ENCODE results near the gene LIMK2. TPM values are rescaled to one million over a fixed set of nuclear protein-coding genes. Genes with fewer than 3 reads are reported as not detected.

LIMK2 gene
- total RNA-seq, 1 donor from 2014 or later: 8.0 TPM

GRCh38 chr22:31247726-31248125 lies 35.6 kb downstream of the LIMK2 start:
- Histone ChIP-seq H3K4me1 (peaks cover 50% of the 10 kb centered on the region), H3K27me3 (ENCODE audit: low read depth) (no peaks in the 10 kb centered on the region), H3K36me3 (no peaks in the 10 kb centered on the region), H3K27ac (replicated peaks) (peak overlapping the region; percentile 78), H3K9me3 (replicated peaks) (no peaks in the 10 kb centered on the region), H3K4me3 (peak overlapping the region; percentile 70)
- TF ChIP-seq, protein P1, sequence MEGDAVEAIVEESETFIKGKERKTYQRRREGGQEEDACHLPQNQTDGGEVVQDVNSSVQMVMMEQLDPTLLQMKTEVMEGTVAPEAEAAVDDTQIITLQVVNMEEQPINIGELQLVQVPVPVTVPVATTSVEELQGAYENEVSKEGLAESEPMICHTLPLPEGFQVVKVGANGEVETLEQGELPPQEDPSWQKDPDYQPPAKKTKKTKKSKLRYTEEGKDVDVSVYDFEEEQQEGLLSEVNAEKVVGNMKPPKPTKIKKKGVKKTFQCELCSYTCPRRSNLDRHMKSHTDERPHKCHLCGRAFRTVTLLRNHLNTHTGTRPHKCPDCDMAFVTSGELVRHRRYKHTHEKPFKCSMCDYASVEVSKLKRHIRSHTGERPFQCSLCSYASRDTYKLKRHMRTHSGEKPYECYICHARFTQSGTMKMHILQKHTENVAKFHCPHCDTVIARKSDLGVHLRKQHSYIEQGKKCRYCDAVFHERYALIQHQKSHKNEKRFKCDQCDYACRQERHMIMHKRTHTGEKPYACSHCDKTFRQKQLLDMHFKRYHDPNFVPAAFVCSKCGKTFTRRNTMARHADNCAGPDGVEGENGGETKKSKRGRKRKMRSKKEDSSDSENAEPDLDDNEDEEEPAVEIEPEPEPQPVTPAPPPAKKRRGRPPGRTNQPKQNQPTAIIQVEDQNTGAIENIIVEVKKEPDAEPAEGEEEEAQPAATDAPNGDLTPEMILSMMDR (IDR thresholded peaks at IDR 0.05; ENCODE audit: borderline replicate concordance): no peak
- intact Hi-C loops (cut with micrococcal nuclease): no loop called here
- DNase-seq: no peak

DNA sequence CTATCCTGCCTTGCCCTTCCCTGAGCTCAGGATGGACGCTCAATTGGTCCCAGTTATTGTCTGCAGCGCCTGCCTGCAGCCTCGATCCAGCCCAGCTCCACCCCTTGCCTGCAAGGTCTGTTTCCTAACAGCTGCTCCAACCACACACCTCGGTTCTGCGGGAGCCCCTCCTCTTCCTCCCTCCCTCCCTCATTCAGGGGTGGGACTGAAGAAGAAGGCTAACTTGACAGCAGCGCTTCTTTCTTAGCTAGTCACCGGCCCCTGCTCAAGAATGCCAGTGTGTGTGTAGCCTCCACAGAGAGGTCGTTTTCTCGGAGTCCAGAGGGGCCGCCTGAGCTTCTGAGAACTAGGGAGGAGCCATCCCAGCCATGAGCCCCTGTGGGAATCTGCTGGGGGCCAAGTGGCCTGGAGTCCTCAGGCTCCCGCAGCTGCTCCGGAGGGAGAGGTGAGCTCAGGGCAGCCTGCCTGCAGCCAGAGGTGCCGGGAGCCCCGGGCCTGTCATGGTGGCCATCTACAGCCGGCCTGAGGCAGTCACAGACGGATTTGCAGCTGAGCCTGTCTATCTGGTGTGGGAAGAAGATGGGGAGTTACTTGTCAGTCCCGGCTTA lies 36.1 kb downstream of the LIMK2 start:
- no peaks in the 10 kb centered on the region for H3K9me3 ChIP-seq (replicated peaks)
- peak; percentile 76 for DNase-seq
- TF ChIP-seq, protein P1 (IDR thresholded peaks at IDR 0.05; ENCODE audit: borderline replicate concordance): no peak
- H3K27ac ChIP-seq (replicated peaks): peak overlapping the region; percentile 78
- H3K36me3 ChIP-seq: no peaks in the 10 kb centered on the region
- peak overlapping the region; percentile 70 for H3K4me3 ChIP-seq
- peaks cover 54% of the 10 kb centered on the region for H3K4me1 ChIP-seq
- H3K27me3 ChIP-seq (ENCODE audit: low read depth): no peaks in the 10 kb centered on the region
- intact Hi-C loops (cut with micrococcal nuclease): no loop called here

- intact Hi-C loops (cut with micrococcal nuclease): no loop called here
- H3K4me3 ChIP-seq: peak overlapping the region; percentile 70
- no peak for DNase-seq
- H3K27ac ChIP-seq (replicated peaks): peak overlapping the region; percentile 78
- peaks cover 65% of the 10 kb centered on the region for H3K4me1 ChIP-seq
- H3K9me3 ChIP-seq (replicated peaks): no peaks in the 10 kb centered on the region
- no peaks in the 10 kb centered on the region for H3K27me3 ChIP-seq (ENCODE audit: low read depth)
- no peaks in the 10 kb centered on the region for H3K36me3 ChIP-seq
- TF ChIP-seq, protein P1 (IDR thresholded peaks at IDR 0.05; ENCODE audit: borderline replicate concordance): no peak
Measured at GRCh38 chr22:31248965-31249958, 37.2 kb downstream of the LIMK2 start.

- H3K36me3 ChIP-seq: no peaks in the 10 kb centered on the region
- DNase-seq: no peak
- no peak overlapping the region for H3K4me3 ChIP-seq
- no peaks in the 10 kb centered on the region for H3K9me3 ChIP-seq (replicated peaks)
- no peaks in the 10 kb centered on the region for H3K27me3 ChIP-seq (ENCODE audit: low read depth)
- H3K27ac ChIP-seq (replicated peaks): peak overlapping the region; percentile 78
- peaks cover 79% of the 10 kb centered on the region for H3K4me1 ChIP-seq
- intact Hi-C loops (cut with micrococcal nuclease): no loop called here
- TF ChIP-seq, protein P1 (IDR thresholded peaks at IDR 0.05; ENCODE audit: borderline replicate concordance): no peak
Measured at GRCh38 chr22:31250740-31251600, 38.9 kb downstream of the LIMK2 start.

DNA sequence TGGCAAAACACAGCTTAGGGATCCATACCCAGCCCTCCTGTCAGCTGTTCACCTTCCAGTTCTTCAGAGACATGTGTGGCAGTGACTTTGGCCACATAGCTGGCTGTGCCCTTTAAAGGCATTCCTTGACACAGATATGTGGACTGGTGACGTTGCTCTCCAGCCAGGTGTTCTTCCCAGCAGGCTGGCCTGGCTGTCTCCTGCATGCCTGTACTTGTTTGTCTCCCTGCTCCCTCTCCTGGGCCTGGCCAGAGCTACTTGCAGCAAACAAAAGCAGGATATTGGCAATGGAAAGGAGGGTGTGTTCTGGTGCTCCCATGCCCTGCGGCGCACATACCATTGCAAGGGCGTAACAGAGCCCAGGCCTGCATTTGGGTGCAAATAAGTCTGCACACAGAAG lies 41.9 kb downstream of the LIMK2 start:
- H3K4me3 ChIP-seq: no peak overlapping the region
- no peaks in the 10 kb centered on the region for H3K27me3 ChIP-seq (ENCODE audit: low read depth)
- H3K27ac ChIP-seq (replicated peaks): peak overlapping the region; percentile 83
- H3K36me3 ChIP-seq: peaks cover 12% of the 10 kb centered on the region
- intact Hi-C loops (cut with micrococcal nuclease): no loop called here
- TF ChIP-seq, protein P1 (IDR thresholded peaks at IDR 0.05; ENCODE audit: borderline replicate concordance): peak; percentile 40
- H3K4me1 ChIP-seq: peaks cover 61% of the 10 kb centered on the region
- DNase-seq: peak; percentile 28
- H3K9me3 ChIP-seq (replicated peaks): no peaks in the 10 kb centered on the region

Data from left ventricle myocardium inferior (tissue), 1 donor.